ENCODE data around the gene HTR1E.
"Not testable (repeated sequence)": the region's sequence is repeated elsewhere in the genome, so short reads cannot be mapped to it uniquely, and the experiment has no call there.

HTR1E gene

GRCh38 chr6:86937219-86938079 lies at the start of gene HTR1E:
HTR1E (plus strand) TSS chr6:86937528; CDS start chr6:87015335, 77,807 bp downstream.
- DNase-seq (ENCODE audit: low read depth in 2 of 2) = no peak

DNA sequence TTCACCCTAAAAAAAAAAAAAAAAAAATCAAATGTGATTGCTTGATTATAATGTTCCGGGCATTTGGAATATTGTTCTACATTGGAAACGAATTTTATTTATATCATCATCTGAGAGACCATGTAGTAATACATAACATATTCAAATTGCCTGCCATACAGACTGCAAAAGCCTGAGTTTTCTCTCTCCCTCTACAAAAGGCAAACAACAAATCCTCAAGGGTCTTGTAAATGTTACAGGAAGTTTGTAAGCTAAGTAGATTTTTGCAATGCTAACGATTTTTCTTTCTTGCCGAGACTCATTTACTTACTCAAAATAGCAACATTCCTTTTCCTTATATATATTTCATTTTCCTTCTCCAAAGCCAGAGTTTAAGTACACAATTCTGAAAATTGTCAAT lies 49.0 kb upstream of the HTR1E start:
- no peak for DNase-seq (ENCODE audit: low read depth in 2 of 2)

DNA sequence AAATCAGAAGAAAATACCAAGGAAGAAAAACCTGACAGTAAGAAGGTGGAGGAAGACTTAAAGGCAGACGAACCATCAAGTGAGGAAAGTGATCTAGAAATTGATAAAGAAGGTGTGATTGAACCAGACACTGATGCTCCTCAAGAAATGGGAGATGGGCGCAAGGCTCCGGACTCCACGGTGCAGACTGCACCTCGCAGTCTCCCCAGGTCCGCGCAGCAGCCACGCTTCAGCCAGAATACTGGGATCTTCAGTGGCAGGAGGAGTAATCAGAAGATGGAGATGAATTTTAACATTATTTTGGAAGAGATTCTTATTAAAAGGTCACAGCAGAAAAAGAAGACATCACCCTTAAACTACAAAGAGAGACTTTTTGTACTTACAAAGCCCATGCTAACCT lies 40.1 kb upstream of the HTR1E start:
- DNase-seq (ENCODE audit: low read depth in 2 of 2) = not testable (repeated sequence)

- DNase-seq (ENCODE audit: low read depth in 2 of 2) = no peak
Observed at GRCh38 chr6:86913795-86914194, 23.5 kb upstream of the HTR1E start.

GRCh38 chr6:86916393-86916792 lies 20.9 kb upstream of the HTR1E start:
- DNase-seq (ENCODE audit: low read depth in 2 of 2) = no peak

- DNase-seq (ENCODE audit: low read depth in 2 of 2) = not testable (repeated sequence)
Observed at GRCh38 chr6:86927138-86927537, 10.2 kb upstream of the HTR1E start.

DNA sequence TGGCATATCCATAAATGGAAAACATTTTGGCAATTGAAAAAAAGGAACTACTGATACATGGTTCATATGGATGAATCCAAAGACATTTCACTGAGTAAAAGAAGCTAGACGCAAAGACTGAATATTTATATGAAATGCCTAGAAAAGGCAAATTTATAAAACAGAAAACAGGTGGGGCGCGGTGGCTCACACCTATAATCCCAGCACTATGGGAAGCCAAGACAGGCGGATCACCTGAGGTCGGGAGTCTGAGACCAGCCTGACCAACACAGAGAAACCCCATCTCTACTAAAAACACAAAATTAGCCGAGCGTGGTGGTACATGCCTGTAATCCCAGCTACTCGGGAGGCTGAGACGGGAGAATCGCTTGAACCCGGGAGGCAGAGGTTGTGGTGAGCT lies 9.5 kb upstream of the HTR1E start:
- not testable (repeated sequence) for DNase-seq (ENCODE audit: low read depth in 2 of 2)

GRCh38 chr6:86934365-86934764 lies 3.0 kb upstream of the HTR1E start:
- no peak for DNase-seq (ENCODE audit: low read depth in 2 of 2)

- no peak for DNase-seq (ENCODE audit: low read depth in 2 of 2)
Observed at GRCh38 chr6:86936834-86937218, 502 bp upstream of the HTR1E start.

DNA sequence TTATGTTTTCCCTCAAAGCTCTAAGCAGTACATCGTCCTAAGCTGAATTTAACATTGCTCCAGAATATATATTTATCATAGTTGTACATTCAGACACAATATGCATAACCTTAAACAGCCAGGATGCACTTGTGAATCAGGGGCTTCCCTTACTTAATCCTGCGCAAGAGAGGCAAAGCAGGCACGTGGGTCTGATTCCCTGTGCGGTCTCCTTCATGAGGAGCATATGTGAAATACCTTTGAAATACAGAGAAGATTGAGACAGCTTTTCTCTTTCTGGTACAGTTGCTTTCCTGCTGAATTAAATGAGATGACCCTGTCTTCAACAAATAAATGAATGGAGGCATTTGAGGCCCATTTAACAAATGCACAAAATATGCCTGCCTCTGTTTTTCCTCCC lies 1.5 kb downstream of the HTR1E start:
- no peak for DNase-seq (ENCODE audit: low read depth in 2 of 2)

DNA sequence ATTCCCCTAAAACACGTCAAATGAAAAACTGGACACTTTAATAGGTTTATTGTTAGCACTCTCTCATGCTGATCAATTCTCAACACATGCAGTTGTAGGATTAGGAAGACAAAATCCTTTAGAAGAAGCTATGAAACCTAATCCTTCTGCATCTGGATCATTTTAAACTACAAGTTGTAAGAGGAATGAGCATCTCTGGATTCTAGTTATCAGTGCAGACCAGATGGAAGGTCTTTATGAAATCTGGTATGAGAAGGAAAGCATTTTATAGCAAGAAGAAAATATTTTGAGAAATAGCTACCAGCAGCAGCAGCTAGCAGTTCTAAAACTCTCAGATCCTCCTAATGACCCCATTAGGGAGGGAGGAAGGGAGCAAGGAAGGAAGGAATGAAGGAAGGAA lies 4.1 kb downstream of the HTR1E start:
- no peak for DNase-seq (ENCODE audit: low read depth in 2 of 2)

GRCh38 chr6:86942769-86943516 lies 5.6 kb downstream of the HTR1E start:
- DNase-seq (ENCODE audit: low read depth in 2 of 2) = no peak

DNA sequence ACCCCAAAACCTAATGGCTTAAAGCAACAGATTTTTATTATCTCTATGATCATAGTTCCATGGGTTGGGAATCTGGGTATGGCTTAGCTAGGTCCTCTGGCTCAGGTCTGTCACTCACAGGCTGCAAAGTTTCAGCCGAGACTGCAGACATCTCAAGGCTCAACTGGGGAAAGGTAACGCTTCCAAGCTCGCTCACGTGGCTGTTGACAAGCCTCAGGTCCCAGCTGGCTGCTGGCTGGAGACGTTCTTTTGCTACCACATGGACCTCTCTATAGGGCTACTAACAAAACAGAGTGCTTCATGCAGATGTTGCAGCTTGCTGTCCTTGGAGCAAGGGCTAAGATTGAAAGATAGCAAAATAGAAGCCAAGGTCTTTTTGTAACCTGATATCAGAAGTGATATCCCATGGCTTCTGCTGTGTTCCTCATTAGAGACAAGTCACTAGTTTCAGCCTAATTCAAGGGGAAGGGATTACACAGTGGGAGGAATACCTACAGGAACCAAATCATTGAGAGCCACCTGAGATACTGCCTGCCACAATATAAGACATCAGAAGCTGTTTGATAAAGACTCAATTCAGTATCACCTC lies 6.6 kb downstream of the HTR1E start:
- no peak for DNase-seq (ENCODE audit: low read depth in 2 of 2)

DNA sequence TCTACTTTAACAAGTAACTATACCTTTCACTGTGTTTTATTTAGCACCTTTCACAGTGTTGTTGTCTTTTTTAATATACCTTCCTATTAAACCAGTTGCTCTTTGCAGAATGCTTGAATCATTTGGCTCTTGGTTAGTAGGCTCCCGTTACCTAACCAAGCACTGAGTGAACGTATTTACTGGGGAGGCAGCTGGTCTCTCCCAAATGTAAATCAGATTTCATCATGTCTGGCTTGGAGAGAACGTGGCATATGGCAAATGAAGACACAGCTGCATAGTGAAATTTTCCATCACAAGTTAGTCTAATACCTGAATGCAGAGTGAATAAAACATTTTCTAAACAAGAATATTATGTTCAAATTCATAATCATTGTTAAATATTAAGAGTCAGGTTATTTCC lies 12.4 kb downstream of the HTR1E start:
- no peak for DNase-seq (ENCODE audit: low read depth in 2 of 2)

DNA sequence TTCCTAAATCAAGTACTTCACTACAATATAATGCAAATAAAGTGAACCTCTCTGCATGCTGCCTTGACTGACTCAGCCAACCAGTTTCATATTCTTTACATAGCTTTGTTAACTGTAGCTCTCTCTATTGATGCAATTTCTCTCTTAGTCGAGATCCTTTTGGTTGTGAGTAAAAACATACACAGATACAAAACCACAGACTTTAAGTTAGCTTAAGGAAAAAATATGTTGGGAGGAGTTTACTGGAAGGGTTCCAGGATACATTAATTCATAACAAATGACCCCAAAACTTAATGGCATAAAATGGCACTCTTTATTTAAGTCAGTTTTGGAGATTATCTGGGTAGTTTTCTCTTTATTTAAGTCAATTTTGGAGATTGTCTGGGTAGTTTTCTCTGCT lies 15.7 kb downstream of the HTR1E start:
- DNase-seq (ENCODE audit: low read depth in 2 of 2) = no peak

DNA sequence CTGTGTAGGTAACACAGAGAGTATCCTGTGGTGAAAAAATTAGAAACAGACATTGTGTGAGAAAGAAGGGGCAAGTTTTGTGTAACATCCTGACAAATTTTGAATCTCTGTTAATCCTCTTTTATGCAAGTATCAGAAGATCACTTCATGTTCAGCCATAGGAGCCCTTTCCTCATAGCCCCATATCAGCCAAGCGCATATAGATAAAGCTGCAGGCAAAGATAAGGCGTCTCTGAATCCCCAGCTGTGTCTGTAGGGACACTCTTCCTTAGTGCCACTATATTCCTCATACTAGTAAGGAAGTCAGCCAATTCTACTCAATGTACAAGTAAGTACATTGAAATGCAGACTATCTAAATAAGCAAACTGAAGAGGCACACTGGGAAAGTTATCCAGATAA lies 22.3 kb downstream of the HTR1E start:
- no peak for DNase-seq (ENCODE audit: low read depth in 2 of 2)

- DNase-seq (ENCODE audit: low read depth in 2 of 2) = no peak
Observed at GRCh38 chr6:86961455-86962200, 24.3 kb downstream of the HTR1E start.

GRCh38 chr6:86963352-86963751 lies 26.0 kb downstream of the HTR1E start:
- DNase-seq (ENCODE audit: low read depth in 2 of 2) = no peak

GRCh38 chr6:86964029-86964579 lies 26.8 kb downstream of the HTR1E start:
- DNase-seq (ENCODE audit: low read depth in 2 of 2) = no peak

DNA sequence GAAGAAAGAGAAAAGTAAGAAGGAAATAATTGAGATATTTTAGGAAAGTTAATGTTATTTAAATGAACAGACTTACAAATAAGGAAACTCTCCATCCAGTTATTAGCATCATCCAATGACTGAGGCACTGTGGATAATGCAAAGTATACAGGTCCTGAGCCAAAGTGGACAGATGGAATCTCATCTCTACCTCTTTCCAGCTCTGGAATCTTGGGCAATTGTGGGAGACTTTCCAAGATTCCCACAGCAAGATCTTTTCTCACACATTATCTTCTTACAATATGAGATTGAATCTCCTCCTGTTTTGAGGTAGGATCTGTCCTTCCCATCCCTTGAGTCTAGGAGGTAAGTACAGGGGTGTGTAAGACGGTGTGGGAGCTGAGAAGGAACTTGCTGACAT lies 28.9 kb downstream of the HTR1E start:
- DNase-seq (ENCODE audit: low read depth in 2 of 2) = no peak

- DNase-seq (ENCODE audit: low read depth in 2 of 2) = no peak
Observed at GRCh38 chr6:86969573-86969972, 32.2 kb downstream of the HTR1E start.

DNA sequence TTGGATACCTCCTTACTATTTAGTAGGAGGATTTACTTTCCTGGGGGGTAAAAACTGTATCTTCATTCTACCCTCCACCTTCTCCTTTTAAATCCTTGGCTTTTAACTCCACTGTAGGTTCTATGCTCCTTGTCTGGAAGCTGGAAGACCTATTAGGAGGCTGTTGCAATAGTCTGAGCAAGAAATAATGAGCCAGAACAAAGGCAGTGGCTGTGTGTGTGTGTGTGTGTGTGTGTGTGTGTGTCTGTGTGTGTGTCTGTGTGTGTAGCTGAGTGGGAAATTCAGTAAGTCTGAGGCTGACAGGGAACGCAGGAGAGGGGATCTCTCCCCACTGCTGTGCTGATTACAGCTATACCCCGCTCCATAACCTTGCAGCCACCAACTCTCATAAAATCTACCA lies 35.8 kb downstream of the HTR1E start:
- DNase-seq (ENCODE audit: low read depth in 2 of 2) = no peak
